ENCODE data around the gene EPB41L5. TPM values are rescaled to one million over a fixed set of nuclear protein-coding genes. Genes with fewer than 3 reads are reported as not detected.

EPB41L5 gene
- total RNA-seq, 1 experiment from 2014 or later, result 83.0 TPM

DNA sequence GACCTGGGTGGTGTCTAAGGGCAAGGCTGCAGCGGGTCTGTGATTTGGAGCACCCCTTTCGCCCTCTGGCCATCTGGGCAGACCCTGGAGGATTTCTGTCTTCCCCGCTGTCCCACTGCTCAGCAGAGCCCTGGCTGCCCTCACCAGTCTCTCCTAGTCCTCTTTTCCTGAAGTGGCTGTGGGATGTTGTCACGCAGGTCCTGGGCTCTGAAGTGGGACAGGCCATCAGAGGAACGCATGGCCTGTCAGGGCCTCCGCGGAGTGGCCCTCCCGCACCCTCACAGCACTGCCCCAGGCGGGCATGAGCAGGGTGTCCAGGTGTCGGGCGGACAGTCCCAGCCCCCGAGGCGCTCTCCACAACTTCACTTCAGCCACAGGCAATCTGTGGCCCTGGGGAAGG lies 211.4 kb downstream of the EPB41L5 start:
- no TSS peak for BruUV-seq (replicated peaks)
- Histone ChIP-seq H3K9me3 (no peaks in the 10 kb centered on the region), H3K4me3 (ENCODE audit: low read depth, low read length) (peak overlapping the region; percentile 76), H3K4me1 (peaks cover 27% of the 10 kb centered on the region), H3K27me3 (replicated peaks; ENCODE audit: control insufficient read depth, insufficient read depth, low read length) (no peaks in the 10 kb centered on the region), H3K36me3 (ENCODE audit: control insufficient read depth, insufficient read depth, low read length) (peaks cover 1% of the 10 kb centered on the region; the same call in 1 of the 2 replicates)
- peak overlapping the region; percentile 97 for H3K4me3 Mint-ChIP-seq (ENCODE audit: unreplicated experiment)
- intact Hi-C loops (cut with micrococcal nuclease; ENCODE audit: unreplicated experiment), result loop anchor here (10.0 kb wide), 1 partner anchor 241 kb away; no protein-coding TSS in a partner anchor
- no peaks in the 10 kb centered on the region for H3K27me3 Mint-ChIP-seq (ENCODE audit: insufficient read depth, unreplicated experiment)
- H3K27ac Mint-ChIP-seq (ENCODE audit: unreplicated experiment), result peak overlapping the region; percentile 96
- DNase-seq, result peak in 1 of 2 experiments; percentile 50
- peaks cover 26% of the 10 kb centered on the region for H3K36me3 Mint-ChIP-seq (ENCODE audit: insufficient read depth, unreplicated experiment)
- TF ChIP-seq, protein P1, sequence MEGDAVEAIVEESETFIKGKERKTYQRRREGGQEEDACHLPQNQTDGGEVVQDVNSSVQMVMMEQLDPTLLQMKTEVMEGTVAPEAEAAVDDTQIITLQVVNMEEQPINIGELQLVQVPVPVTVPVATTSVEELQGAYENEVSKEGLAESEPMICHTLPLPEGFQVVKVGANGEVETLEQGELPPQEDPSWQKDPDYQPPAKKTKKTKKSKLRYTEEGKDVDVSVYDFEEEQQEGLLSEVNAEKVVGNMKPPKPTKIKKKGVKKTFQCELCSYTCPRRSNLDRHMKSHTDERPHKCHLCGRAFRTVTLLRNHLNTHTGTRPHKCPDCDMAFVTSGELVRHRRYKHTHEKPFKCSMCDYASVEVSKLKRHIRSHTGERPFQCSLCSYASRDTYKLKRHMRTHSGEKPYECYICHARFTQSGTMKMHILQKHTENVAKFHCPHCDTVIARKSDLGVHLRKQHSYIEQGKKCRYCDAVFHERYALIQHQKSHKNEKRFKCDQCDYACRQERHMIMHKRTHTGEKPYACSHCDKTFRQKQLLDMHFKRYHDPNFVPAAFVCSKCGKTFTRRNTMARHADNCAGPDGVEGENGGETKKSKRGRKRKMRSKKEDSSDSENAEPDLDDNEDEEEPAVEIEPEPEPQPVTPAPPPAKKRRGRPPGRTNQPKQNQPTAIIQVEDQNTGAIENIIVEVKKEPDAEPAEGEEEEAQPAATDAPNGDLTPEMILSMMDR (IDR thresholded peaks at IDR 0.05; ENCODE audit: insufficient read depth in 1 of 2, low read depth in 1 of 2, low read length in 1 of 2, severe bottlenecking in 1 of 2, unreplicated experiment in 1 of 2), result no peak
- H3K4me1 Mint-ChIP-seq (ENCODE audit: low read depth, unreplicated experiment), result peaks cover 24% of the 10 kb centered on the region
- H3K9me3 Mint-ChIP-seq (ENCODE audit: unreplicated experiment), result no peaks in the 10 kb centered on the region
- CTCF ChIA-PET, result interaction anchor here (1.3 kb wide), 1 partner anchor 89 kb away, joined by 4 read pairs; no protein-coding TSS in a partner anchor
- POLR2A ChIA-PET, result no interaction called here

DNA sequence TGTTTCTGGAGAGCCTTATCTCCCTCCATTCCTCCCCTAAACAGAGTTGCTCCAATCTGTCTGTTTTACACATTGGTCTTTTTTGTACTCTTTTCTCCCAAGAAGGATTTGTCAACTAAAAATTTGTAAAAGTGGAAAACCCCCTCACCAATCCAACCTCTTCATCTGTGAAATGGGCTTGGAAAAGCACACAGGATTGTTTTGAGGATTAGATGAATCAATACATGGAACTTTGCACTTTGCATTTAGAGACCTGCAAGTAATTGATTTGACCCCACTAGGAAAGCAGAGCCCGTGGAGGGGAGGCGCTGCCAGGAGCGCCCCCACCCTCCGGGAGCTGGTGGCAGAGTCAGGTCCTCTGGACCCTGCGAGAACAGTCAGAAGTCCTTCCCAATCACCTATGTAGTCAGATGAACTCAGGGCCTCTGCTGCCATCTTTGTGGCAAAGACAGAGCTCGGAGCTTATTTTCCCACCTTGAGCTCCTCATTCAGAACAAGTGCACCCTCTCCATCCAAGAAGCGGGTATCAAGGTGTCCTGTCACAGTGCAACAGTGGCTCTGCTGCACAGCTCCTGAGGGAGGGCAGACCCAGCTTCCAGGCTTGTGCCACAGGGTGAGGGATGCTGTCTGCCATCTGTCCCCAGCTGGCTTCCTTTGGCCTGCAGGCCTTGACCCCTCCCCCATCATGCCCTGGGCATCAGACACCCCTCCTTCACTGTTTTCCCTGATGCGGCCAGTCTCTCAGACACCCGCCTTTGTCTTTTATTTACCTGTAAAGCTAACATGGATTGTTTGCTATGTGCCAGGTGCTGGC lies 212.1 kb downstream of the EPB41L5 start:
- Mint-ChIP-seq H3K9me3 (ENCODE audit: unreplicated experiment) (no peaks in the 10 kb centered on the region), H3K27ac (ENCODE audit: unreplicated experiment) (peak overlapping the region; percentile 96), H3K4me3 (ENCODE audit: unreplicated experiment) (peak overlapping the region; percentile 97), H3K4me1 (ENCODE audit: low read depth, unreplicated experiment) (peaks cover 31% of the 10 kb centered on the region), H3K36me3 (ENCODE audit: insufficient read depth, unreplicated experiment) (peaks cover 26% of the 10 kb centered on the region), H3K27me3 (ENCODE audit: insufficient read depth, unreplicated experiment) (no peaks in the 10 kb centered on the region)
- CTCF ChIA-PET, result interaction anchor here (1.1 to 1.3 kb wide), 2 partner anchors 59 to 88 kb away, joined by 3 to 4 read pairs; no protein-coding TSS in a partner anchor
- Histone ChIP-seq H3K9me3 (no peaks in the 10 kb centered on the region), H3K36me3 (ENCODE audit: control insufficient read depth, insufficient read depth, low read length) (no peaks in the 10 kb centered on the region), H3K4me3 (ENCODE audit: low read depth, low read length) (no peak overlapping the region), H3K4me1 (peaks cover 33% of the 10 kb centered on the region), H3K27me3 (replicated peaks; ENCODE audit: control insufficient read depth, insufficient read depth, low read length) (no peaks in the 10 kb centered on the region)
- peak in 1 of 2 experiments; percentile 19 for DNase-seq
- TF ChIP-seq, protein P1 (IDR thresholded peaks at IDR 0.05; ENCODE audit: insufficient read depth in 1 of 2, low read depth in 1 of 2, low read length in 1 of 2, severe bottlenecking in 1 of 2, unreplicated experiment in 1 of 2), result no peak
- POLR2A ChIA-PET, result no interaction called here
- intact Hi-C loops (cut with micrococcal nuclease; ENCODE audit: unreplicated experiment), result loop anchor here (10.0 kb wide), 1 partner anchor 240 kb away; no protein-coding TSS in a partner anchor
- no TSS peak for BruUV-seq (replicated peaks)

DNA sequence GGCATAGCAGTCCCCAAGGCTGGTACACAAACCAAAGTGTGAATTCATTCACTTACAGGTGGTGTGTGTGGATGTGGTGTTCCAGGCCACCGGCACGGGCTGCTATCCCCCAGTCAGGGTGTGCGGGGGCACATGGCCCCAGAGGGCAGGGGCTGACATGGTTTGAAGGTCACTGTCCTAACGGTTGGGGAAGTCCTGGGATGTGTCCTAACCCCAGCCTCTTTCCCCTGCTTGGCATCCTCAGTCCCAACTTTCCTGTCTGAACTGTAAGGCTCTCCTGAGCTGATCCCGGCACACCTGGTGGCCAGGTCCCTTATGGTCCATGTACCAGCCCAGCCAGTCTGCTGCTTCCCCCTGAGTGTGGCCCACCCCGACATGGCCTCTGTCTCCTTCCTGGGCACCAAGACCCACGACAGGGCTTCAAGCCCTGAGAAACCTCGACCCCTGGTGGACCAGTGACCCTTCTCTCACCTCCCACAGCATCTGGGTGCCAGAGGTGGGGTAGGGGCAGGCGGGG lies 212.7 kb downstream of the EPB41L5 start:
- H3K9me3 Mint-ChIP-seq (ENCODE audit: unreplicated experiment), result no peaks in the 10 kb centered on the region
- no peak overlapping the region for H3K4me3 Mint-ChIP-seq (ENCODE audit: unreplicated experiment)
- no peaks in the 10 kb centered on the region for H3K36me3 ChIP-seq (ENCODE audit: control insufficient read depth, insufficient read depth, low read length)
- intact Hi-C loops (cut with micrococcal nuclease; ENCODE audit: unreplicated experiment), result loop anchor here (10.0 kb wide), 1 partner anchor 239 kb away; no protein-coding TSS in a partner anchor
- no peak overlapping the region for H3K27ac Mint-ChIP-seq (ENCODE audit: unreplicated experiment)
- POLR2A ChIA-PET, result no interaction called here
- H3K9me3 ChIP-seq, result no peaks in the 10 kb centered on the region
- peaks cover 40% of the 10 kb centered on the region for H3K4me1 ChIP-seq
- peak in 1 of 2 experiments; percentile 31 for DNase-seq
- H3K4me3 ChIP-seq (ENCODE audit: low read depth, low read length), result no peak overlapping the region
- no peaks in the 10 kb centered on the region for H3K27me3 Mint-ChIP-seq (ENCODE audit: insufficient read depth, unreplicated experiment)
- TF ChIP-seq, protein P1 (IDR thresholded peaks at IDR 0.05; ENCODE audit: insufficient read depth in 1 of 2, low read depth in 1 of 2, low read length in 1 of 2, severe bottlenecking in 1 of 2, unreplicated experiment in 1 of 2), result no peak
- peaks cover 38% of the 10 kb centered on the region for H3K4me1 Mint-ChIP-seq (ENCODE audit: low read depth, unreplicated experiment)
- CTCF ChIA-PET, result interaction anchor here (1.1 to 1.8 kb wide), 3 partner anchors 58 to 88 kb away, joined by 3 to 5 read pairs (median 4); no protein-coding TSS in a partner anchor
- H3K27me3 ChIP-seq (replicated peaks; ENCODE audit: control insufficient read depth, insufficient read depth, low read length), result no peaks in the 10 kb centered on the region
- H3K36me3 Mint-ChIP-seq (ENCODE audit: insufficient read depth, unreplicated experiment), result peaks cover 20% of the 10 kb centered on the region
- no TSS peak for BruUV-seq (replicated peaks)
